NCI-H226 (cell line): ENCODE measurements around the gene ATP1B2.
"Not testable (repeated sequence)": the region's sequence is repeated elsewhere in the genome, so short reads cannot be mapped to it uniquely, and the experiment has no call there.

Source experiments
- DNase-seq: peaks from one replicate; pipeline ENCODE4 v3.0.0-alpha.2; 2015

Gene ATP1B2

GRCh38 chr17:7636163-7636562 lies 14.6 kb upstream of the ATP1B2 start:
- no peak for DNase-seq

DNA sequence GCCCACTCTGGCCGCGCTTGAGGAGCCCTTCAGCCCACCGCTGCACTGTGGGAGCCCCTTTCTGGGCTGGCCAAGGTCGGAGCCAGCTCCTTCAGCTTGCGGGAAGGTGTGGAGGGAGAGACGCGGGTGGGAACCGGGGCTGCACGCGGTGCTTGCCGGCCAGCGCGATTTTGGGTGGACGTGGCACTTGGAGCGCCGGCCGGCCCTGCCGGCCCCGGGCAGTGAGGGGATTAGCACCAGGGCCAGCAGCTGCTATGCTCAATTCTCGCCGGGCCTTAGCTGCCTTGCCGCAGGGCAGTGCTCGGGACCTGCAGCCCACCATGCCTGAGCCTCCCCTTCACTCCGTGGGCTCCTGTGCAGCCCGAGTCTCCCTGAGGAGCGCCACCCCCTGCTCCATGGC lies 9.9 kb upstream of the ATP1B2 start:
- DNase-seq: no peak

DNA sequence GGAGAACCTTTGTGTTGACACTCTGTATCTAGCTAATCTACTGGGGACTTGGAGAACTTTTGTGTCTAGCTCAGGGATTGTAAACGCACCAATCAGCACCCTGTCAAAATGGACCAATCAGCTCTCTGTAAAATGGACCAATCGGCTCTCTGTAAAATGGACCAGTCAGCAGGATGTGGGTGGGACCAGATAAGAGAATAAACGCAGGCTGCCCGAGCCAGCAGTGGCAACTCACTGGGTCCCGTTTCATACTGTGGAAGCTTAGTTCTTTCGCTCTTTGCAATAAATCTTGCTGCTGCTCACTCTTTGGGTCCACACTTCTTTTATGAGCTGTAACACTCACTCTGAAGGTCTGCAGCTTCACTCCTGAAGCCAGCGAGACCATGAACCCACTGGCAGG lies 9.1 kb upstream of the ATP1B2 start:
- not testable (repeated sequence) for DNase-seq

GRCh38 chr17:7644775-7645174 lies 6.0 kb upstream of the ATP1B2 start:
- no peak for DNase-seq

GRCh38 chr17:7646457-7646856 lies 4.3 kb upstream of the ATP1B2 start:
- no peak for DNase-seq

DNA sequence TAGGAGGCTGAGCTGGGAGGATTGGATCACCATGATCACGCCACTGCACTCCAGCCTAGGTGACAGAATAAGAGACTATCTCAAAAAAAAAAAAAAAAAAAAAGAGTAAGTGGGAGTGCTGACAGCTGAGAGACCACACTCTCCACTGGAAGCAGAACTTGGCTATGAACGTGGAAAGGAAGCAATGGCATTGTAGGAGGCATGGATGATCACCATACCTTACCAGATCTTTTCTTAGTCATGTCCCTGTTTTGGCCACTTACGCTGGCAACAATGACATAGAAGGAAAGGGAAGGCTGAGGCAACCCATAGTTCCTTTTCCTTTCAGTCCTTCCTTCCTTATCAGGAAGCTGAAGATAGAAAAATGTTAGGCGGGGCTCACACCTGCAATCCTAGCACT lies 3.7 kb upstream of the ATP1B2 start:
- DNase-seq: no peak

GRCh38 chr17:7651097-7651664 lies 455 bp downstream of the ATP1B2 start:
- no peak for DNase-seq

- no peak for DNase-seq
Observed at GRCh38 chr17:7651665-7652387, 1.1 kb downstream of the ATP1B2 start.

- no peak for DNase-seq
Observed at GRCh38 chr17:7652388-7653356, 1.9 kb downstream of the ATP1B2 start.

- DNase-seq: no peak
Observed at GRCh38 chr17:7654832-7655540, 4.3 kb downstream of the ATP1B2 start.

GRCh38 chr17:7655541-7655840 lies 4.8 kb downstream of the ATP1B2 start:
- DNase-seq: no peak

DNA sequence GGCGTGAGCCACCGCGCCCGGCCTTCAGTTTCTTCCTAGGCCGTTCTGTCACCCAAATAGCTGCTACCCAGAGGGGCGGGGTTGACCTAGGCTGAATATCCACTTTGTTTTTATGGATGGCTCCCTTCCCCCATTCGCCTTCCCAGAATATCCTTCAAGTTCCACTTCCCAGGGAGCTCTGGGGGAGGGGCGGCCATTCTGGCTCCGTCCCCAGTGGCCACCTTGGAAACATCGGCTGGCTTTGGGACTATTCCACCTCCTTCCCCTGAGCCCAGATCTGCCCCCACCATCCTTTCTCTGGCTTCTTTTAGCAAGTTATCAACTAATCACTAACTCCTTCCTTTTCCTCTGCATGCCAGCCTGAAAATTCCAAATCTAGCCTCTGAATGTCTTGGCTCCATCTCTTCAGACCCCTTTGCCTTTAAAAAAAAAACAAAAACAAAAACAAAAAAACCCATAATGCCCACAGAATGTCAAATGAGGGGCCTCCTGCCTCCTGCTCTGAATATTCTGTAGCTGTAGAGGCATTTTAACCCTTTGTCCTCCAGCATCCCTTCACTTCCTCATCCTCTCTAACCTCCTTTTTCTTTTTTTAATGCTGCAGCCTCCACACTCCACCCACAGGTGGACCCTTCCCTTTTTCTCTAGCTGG lies 6.4 kb downstream of the ATP1B2 start:
- DNase-seq: no peak

DNA sequence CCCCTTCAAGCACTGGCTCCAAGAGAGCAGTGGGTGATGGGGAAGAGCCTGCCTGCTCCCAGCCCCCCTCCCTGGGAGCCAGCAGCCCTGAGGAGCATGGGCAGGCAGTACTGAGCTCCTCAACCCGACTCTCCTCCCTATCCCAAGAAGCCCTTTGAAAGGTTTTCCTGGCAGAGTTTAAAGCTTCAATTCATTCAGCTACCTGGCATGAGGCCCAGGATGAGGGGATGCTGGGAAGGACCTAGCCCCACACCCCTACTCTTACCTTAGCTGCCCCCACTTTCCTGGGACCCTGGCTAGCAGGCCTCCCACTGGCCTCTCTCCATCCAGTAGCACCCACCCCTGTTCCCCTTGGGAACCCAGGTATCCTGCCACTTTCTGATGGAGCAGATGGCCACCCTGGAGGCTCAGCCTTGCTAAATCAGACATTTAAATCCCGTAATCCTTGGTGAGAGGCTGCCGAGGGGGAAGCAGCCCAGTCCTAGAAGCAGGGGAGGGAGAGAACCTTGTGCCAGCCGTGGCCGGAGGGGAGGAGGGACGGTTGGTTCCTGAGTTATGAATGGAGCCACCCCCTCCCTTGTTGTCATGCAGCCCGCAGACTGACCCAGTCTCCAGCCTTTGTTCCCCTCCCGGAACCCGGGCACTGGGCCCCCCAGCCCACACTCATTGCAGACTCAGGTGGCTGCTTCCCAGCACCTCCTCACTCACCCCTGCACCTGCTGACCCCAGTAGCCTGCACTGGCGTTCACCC lies 17.1 kb downstream of the ATP1B2 start:
- no peak for DNase-seq

GRCh38 chr17:7668482-7668881 lies 17.8 kb downstream of the ATP1B2 start:
- DNase-seq: no peak

DNA sequence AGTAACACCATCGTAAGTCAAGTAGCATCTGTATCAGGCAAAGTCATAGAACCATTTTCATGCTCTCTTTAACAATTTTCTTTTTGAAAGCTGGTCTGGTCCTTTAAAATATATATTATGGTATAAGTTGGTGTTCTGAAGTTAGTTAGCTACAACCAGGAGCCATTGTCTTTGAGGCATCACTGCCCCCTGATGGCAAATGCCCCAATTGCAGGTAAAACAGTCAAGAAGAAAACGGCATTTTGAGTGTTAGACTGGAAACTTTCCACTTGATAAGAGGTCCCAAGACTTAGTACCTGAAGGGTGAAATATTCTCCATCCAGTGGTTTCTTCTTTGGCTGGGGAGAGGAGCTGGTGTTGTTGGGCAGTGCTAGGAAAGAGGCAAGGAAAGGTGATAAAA lies 22.5 kb downstream of the ATP1B2 start:
- no peak for DNase-seq

DNA sequence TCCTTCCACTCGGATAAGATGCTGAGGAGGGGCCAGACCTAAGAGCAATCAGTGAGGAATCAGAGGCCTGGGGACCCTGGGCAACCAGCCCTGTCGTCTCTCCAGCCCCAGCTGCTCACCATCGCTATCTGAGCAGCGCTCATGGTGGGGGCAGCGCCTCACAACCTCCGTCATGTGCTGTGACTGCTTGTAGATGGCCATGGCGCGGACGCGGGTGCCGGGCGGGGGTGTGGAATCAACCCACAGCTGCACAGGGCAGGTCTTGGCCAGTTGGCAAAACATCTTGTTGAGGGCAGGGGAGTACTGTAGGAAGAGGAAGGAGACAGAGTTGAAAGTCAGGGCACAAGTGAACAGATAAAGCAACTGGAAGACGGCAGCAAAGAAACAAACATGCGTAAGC lies 24.2 kb downstream of the ATP1B2 start:
- DNase-seq: no peak

DNA sequence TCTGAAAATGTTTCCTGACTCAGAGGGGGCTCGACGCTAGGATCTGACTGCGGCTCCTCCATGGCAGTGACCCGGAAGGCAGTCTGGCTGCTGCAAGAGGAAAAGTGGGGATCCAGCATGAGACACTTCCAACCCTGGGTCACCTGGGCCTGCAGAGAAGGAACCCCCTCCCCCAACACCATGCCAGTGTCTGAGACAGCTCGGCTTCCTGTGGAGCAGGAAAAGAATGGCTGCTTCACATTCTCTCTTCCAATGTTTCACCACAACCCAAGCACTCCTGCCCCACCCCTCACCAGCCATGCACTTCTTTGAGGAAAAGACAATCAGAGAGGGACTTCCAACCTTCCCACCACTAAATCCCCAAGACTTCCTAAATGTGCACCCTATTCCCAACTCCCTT lies 25.8 kb downstream of the ATP1B2 start:
- DNase-seq: no peak

- no peak for DNase-seq
Observed at GRCh38 chr17:7677388-7678067, 26.8 kb downstream of the ATP1B2 start.

GRCh38 chr17:7684851-7685532 lies 34.3 kb downstream of the ATP1B2 start:
- DNase-seq: no peak

- peak; percentile 88 for DNase-seq
Observed at GRCh38 chr17:7685533-7686221, 35.0 kb downstream of the ATP1B2 start.
